GM21723 (cell line): ENCODE results near the gene SBDS.
"Not testable (repeated sequence)": the region's sequence is repeated elsewhere in the genome, so short reads cannot be mapped to it uniquely, and the experiment has no call there.

Experiments
- ATAC-seq: cut with Tn5 transposase; IDR thresholded peaks from one replicate; pipeline ENCODE4 v1.9.1; 2021; ENCODE audit warnings: mild to moderate bottlenecking, moderate library complexity; ENCODE audit not compliant: unreplicated experiment

SBDS gene

GRCh38 chr7:66996444-66997191 lies 1.2 kb upstream of the SBDS start, which contains the start of gene TYW1:
TYW1 (plus strand) TSS chr7:66996833; CDS start chr7:66996979, 146 bp downstream.
- ATAC-seq: peak; percentile 85

- peak; percentile 35 for ATAC-seq
These were observed 716 bp downstream of the SBDS start for GRCh38 chr7:66994691-66995049.

GRCh38 chr7:66994051-66994450 lies 1.3 kb downstream of the SBDS start:
- not testable (repeated sequence) for ATAC-seq

GRCh38 chr7:66989552-66989951 lies 5.8 kb downstream of the SBDS start:
- not testable (repeated sequence) for ATAC-seq

- not testable (repeated sequence) for ATAC-seq
These were observed 15.1 kb downstream of the SBDS start for GRCh38 chr7:66980336-66980735.

- ATAC-seq: not testable (repeated sequence)
These were observed 16.4 kb downstream of the SBDS start for GRCh38 chr7:66979013-66979412.

GRCh38 chr7:66978312-66978711 lies 17.1 kb downstream of the SBDS start:
- not testable (repeated sequence) for ATAC-seq

- no peak for ATAC-seq
These were observed 20.3 kb downstream of the SBDS start for GRCh38 chr7:66974986-66975590.

GRCh38 chr7:66970310-66970709 lies 25.1 kb downstream of the SBDS start:
- ATAC-seq: no peak

- not testable (repeated sequence) for ATAC-seq
These were observed 26.4 kb downstream of the SBDS start for GRCh38 chr7:66969001-66969400.

GRCh38 chr7:66967029-66967428 lies 28.4 kb downstream of the SBDS start:
- ATAC-seq: no peak

- ATAC-seq: no peak
These were observed 31.0 kb downstream of the SBDS start for GRCh38 chr7:66964411-66964810.

GRCh38 chr7:66961096-66961495 lies 34.3 kb downstream of the SBDS start:
- ATAC-seq: no peak

GRCh38 chr7:66960192-66960591 lies 35.2 kb downstream of the SBDS start:
- no peak for ATAC-seq

- ATAC-seq: no peak
These were observed 36.6 kb downstream of the SBDS start for GRCh38 chr7:66958538-66959350.

- no peak for ATAC-seq
These were observed 37.6 kb downstream of the SBDS start for GRCh38 chr7:66957595-66958290.

- no peak for ATAC-seq
These were observed 42.4 kb downstream of the SBDS start for GRCh38 chr7:66953044-66953427.

- no peak for ATAC-seq
These were observed 42.9 kb downstream of the SBDS start for GRCh38 chr7:66952343-66953043.

- no peak for ATAC-seq
These were observed 44.6 kb downstream of the SBDS start for GRCh38 chr7:66950763-66951162.

- no peak for ATAC-seq
These were observed 45.1 kb downstream of the SBDS start for GRCh38 chr7:66950311-66950710.
